K562 (cell line): ENCODE data around the gene TDO2. TPM values are rescaled to one million over a fixed set of nuclear protein-coding genes. Genes with fewer than 3 reads are reported as not detected.

Experiments used
- ATAC-seq: fragments of 200-7000 bp; cut with Tn5 transposase; 3 replicates; pipeline ENCODE4 v1.9.1; 2020; ENCODE audit warnings: moderate library complexity
- BruUV-seq: library from RNA; stranded (reverse); fragments of 400-500 nt; replicated peaks from 2 replicates; lab custom pipeline; 2021; lab: Mats Ljungman, UMichigan
- CTCF ChIA-PET: fragments of 300-600 bp; formaldehyde crosslinking; extraction: SDS; loops from one replicate; lab custom pipeline; 2021; ENCODE audit warnings: low intra/inter-chr PET ratio; lab: Yijun Ruan, JAX
- POLR2A ChIA-PET: fragments of 300-600, 350-650 bp; sonication (Branson Sonifier 250); formaldehyde crosslinking; extraction: SDS; loops from one replicate; lab custom pipeline; 2021; ENCODE audit warnings: antibody characterized with exemption, inconsistent platforms; lab: Yijun Ruan, JAX
- DNase-seq, 4 experiments: peaks; one replicate each; pipeline versions ENCODE4 v3.0.0 to v3.0.0-alpha.2; 2011 to 2018; ENCODE audit warnings: low spot score in 3 of 4, mixed read lengths in 3 of 4; ENCODE audit errors: extremely low read depth in 1 of 4
- FAIRE-seq: peaks from 2 replicates; lab custom pipeline; 2011; peaks lifted over from hg19 to GRCh38; lab: Jason Lieb, UNC
- H2AFZ ChIP-seq: 2 replicates; pipeline ENCODE4 v1.6.0; 2011; ENCODE audit warnings: low read depth, low read length, control low read depth, inconsistent platforms
- H3K27ac ChIP-seq: fragments of 200-600 bp; 3 replicates; pipeline ENCODE4 v1.8.0; 2011; ENCODE audit warnings: low read depth, mild to moderate bottlenecking, control low read depth, inconsistent platforms, low read length, moderate library complexity, mixed read lengths; ENCODE audit errors: extremely low read depth
- H3K27me3 ChIP-seq, 2 experiments: fragments of 300-600 bp in 1 of 2; 2 replicates in 1 of 2; 3 replicates in 1 of 2; pipeline versions ENCODE4 v1.6.0 to v1.8.0; 2011; ENCODE audit warnings: inconsistent platforms in 2 of 2, low read length in 2 of 2, mild to moderate bottlenecking in 1 of 2, mixed read lengths in 1 of 2, moderate library complexity in 1 of 2; ENCODE audit not compliant: control insufficient read depth in 2 of 2, insufficient read depth in 2 of 2
- H3K36me3 ChIP-seq: fragments of 300-600 bp; 3 replicates; pipeline ENCODE4 v1.8.0; 2011; ENCODE audit warnings: mild to moderate bottlenecking, low read length, inconsistent platforms; ENCODE audit not compliant: control insufficient read depth, insufficient read depth
- H3K4me1 ChIP-seq, 2 experiments: fragments of 200-600 bp in 1 of 2; replicated peaks in 1 of 2; 2 replicates in 1 of 2; 3 replicates in 1 of 2; pipeline versions ENCODE4 v1.5.1 to v1.8.0; 2011; ENCODE audit warnings: inconsistent platforms in 2 of 2, low read length in 2 of 2, mild to moderate bottlenecking in 1 of 2, mixed read lengths in 1 of 2, moderate library complexity in 1 of 2; ENCODE audit not compliant: control insufficient read depth in 2 of 2, insufficient read depth in 2 of 2
- H3K4me2 ChIP-seq: 2 replicates; pipeline ENCODE4 v1.6.1; 2011; ENCODE audit warnings: low read length, control low read depth, inconsistent platforms, mixed read lengths; ENCODE audit not compliant: insufficient read depth
- H3K4me3 ChIP-seq: fragments of 200-600 bp; sonication (generic), shearing (Covaris generic); 2 replicates; pipeline ENCODE4 v1.5.1; 2016; ENCODE audit warnings: control low read depth, inconsistent platforms
- H3K79me2 ChIP-seq: fragments of 200-600 bp; 3 replicates; pipeline ENCODE4 v1.8.0; 2011; ENCODE audit warnings: low read length, inconsistent platforms; ENCODE audit not compliant: control insufficient read depth, insufficient read depth
- H3K9ac ChIP-seq, 2 experiments: 2 replicates each; pipeline versions ENCODE4 v1.6.0 to v1.6.1; 2011; ENCODE audit warnings: low read depth in 2 of 2, low read length in 2 of 2, control low read depth in 1 of 2, inconsistent platforms in 1 of 2, mild to moderate bottlenecking in 1 of 2, mixed read lengths in 1 of 2; ENCODE audit not compliant: insufficient read depth in 1 of 2
- H3K9me1 ChIP-seq: one replicate; pipeline ENCODE4 v1.6.0; 2011; ENCODE audit warnings: inconsistent platforms, mild to moderate bottlenecking, low read length, moderate library complexity; ENCODE audit not compliant: control insufficient read depth, insufficient read depth
- H3K9me3 ChIP-seq: replicated peaks from 2 replicates; pipeline ENCODE4 v1.5.1; 2011; ENCODE audit warnings: low read depth, low read length, inconsistent platforms; ENCODE audit not compliant: control insufficient read depth, insufficient read depth
- H4K20me1 ChIP-seq: replicated peaks from 2 replicates; pipeline ENCODE4 v1.6.1; 2011; ENCODE audit warnings: low read length, inconsistent platforms, mixed read lengths; ENCODE audit not compliant: control insufficient read depth, insufficient read depth
- FOSL1 ChIP-seq: fragments of 200-800 bp; sonication (Bioruptor generic); conservative IDR thresholded peaks from 2 replicates; pipeline ENCODE4 v1.6.1; 2016; ENCODE audit warnings: missing genetic modification characterization, missing compliant biosample characterization
- MAFK ChIP-seq: IDR thresholded peaks from 2 replicates; pipeline ENCODE4 v1.6.1; 2011; ENCODE audit warnings: low read length, improper control_type of control experiment
- RAD21 ChIP-seq, 2 experiments: fragments of 250-450 bp in 1 of 2; fragments of 450-650 bp in 1 of 2; sonication (Bioruptor Pico) in 1 of 2; formaldehyde crosslinking in 1 of 2; IDR thresholded peaks in 1 of 2; conservative IDR thresholded peaks in 1 of 2; 2 replicates each; pipeline versions ENCODE4 v1.4.0 to v1.8.0; 2020 to 2022; ENCODE audit warnings: mild to moderate bottlenecking in 2 of 2, moderate library complexity in 1 of 2
- SNIP1 ChIP-seq: fragments of 450-650 bp; IDR thresholded peaks from 2 replicates; pipeline ENCODE4 v1.7.1; 2017; ENCODE audit warnings: low read depth, mild to moderate bottlenecking
- SOX6 ChIP-seq: fragments of 450-650 bp; IDR thresholded peaks from 2 replicates; pipeline ENCODE4 v1.6.1; 2014; ENCODE audit warnings: mild to moderate bottlenecking
- TFAM ChIP-seq: fragments of 250-450 bp; sonication (Bioruptor Pico); conservative IDR thresholded peaks from 2 replicates; pipeline ENCODE4 v1.5.0; 2021; ENCODE audit warnings: mild to moderate bottlenecking, moderate library complexity
- ZBTB12 ChIP-seq: fragments of 250-450 bp; sonication (Bioruptor Pico); IDR thresholded peaks from 2 replicates; pipeline ENCODE4 v1.4.0; 2020
- ZC3H11A ChIP-seq: IDR thresholded peaks from 2 replicates; pipeline ENCODE4 v1.6.1; 2012; ENCODE audit warnings: low read depth, low read length, improper control_type of control experiment
- ZC3H8 ChIP-seq: fragments of 450-650 bp; IDR thresholded peaks from 2 replicates; pipeline ENCODE4 v1.6.1; 2017
- ZNF583 ChIP-seq: fragments of 250-450 bp; sonication (Bioruptor Pico); IDR thresholded peaks from 2 replicates; pipeline ENCODE4 v1.4.0; 2020
- WGBS: fragments of 100-300 bp; shearing (Covaris generic); methylation state at CpG from one replicate; pipeline ENCODE4 v1.1.6; 2016; ENCODE audit warnings: low coverage, mixed read lengths; ENCODE audit not compliant: insufficient coverage; ENCODE audit errors: missing lambda C conversion rate; 5-methylcytosine and 5-hydroxymethylcytosine counted together
- in situ Hi-C: fragments of 300-500 bp; cut with MboI; formaldehyde crosslinking; loops from 4 replicates; pipeline ENCODE4 v1.15.0; 2018; ENCODE audit warnings: inconsistent platforms, mixed read lengths
- intact Hi-C: fragments of 100-400 bp; cut with micrococcal nuclease; formaldehyde crosslinking; loops from 2 replicates; pipeline ENCODE4 v1.14.2; 2022
- polyA plus RNA-seq, 8 experiments: library from polyadenylated mRNA; depleted of rRNA in 4 of 8; stranded (reverse) in 5 of 8; unstranded in 3 of 8; fragments of >200 nt; fragmentation: Nextera tagmentation in 2 of 8; fragmentation: Illumina TruSeq in 1 of 8; extraction: Ambion mirVana in 2 of 8; extraction: Trizol in 1 of 8; gene quantifications; 2 replicates each; pipeline versions ENCODE4 v1.2.1 to v1.2.3, GENCODE V29; 2011 to 2014; ENCODE audit warnings: inconsistent platforms in 1 of 8, missing spikeins in 1 of 8
- total RNA-seq, 7 experiments: library from RNA; depleted of rRNA in 6 of 7; stranded (reverse); fragments of >200 nt in 6 of 7; fragmentation: Illumina TruSeq in 2 of 7; extraction: Trizol in 2 of 7; gene quantifications; 2 replicates each; pipeline versions ENCODE4 v1.2.1 to v1.2.3, GENCODE V29; 2011 to 2021; ENCODE audit warnings: low replicate concordance in 1 of 7
- TF ChIP-seq, protein P1 (sequence below): IDR thresholded peaks from 2 replicates; pipeline ENCODE4 v1.6.1; 2014; ENCODE audit warnings: antibody characterized with exemption
- TF ChIP-seq, protein P2 (sequence below): fragments of 250-450 bp; sonication (Bioruptor Pico); IDR thresholded peaks from 2 replicates; pipeline ENCODE4 v1.4.0; 2020

TDO2 gene
- total and polyA plus RNA-seq, 9 of the 15 experiments (the other 6 are each of a cell fraction or from before 2014, with no cell fraction given) = 0.09 to 0.65 (median 0.22) TPM; not detected in 2

- peaks cover 0 to 7% of the 10 kb centered on the region in 2 experiments; a peak in 2 of 5 replicates for H3K4me1 ChIP-seq
- H2AFZ ChIP-seq = peak overlapping the region; percentile 94
- H3K36me3 ChIP-seq = no peaks in the 10 kb centered on the region
- H3K27me3 ChIP-seq = no peaks in the 10 kb centered on the region
- no peak for ATAC-seq
- no TSS peak for BruUV-seq
- 9% methylated on average over 11 of the region's 11 CpGs for WGBS
- no peaks in the 10 kb centered on the region for H4K20me1 ChIP-seq
- DNase-seq = no peak
- H3K4me2 ChIP-seq = peak overlapping the region; percentile 79; the same call in 1 of the 2 replicates
- no peaks in the 10 kb centered on the region for H3K79me2 ChIP-seq
- FAIRE-seq = no peak
- in situ Hi-C loops (no loop called here), intact Hi-C loops (loop anchor here (5.0 to 10.0 kb wide), 3 partner anchors 512 to 1399 kb away; partner anchors contain the start of gene PLRG1)
- ChIA-PET POLR2A (interaction anchor here (0.6 kb wide), 1 partner anchor 221 kb away, joined by 3 read pairs; no protein-coding TSS in a partner anchor), CTCF (no interaction called here)
- H3K9me1 ChIP-seq = no peaks in the 10 kb centered on the region
- H3K9ac ChIP-seq = no peak overlapping the region; a peak in 1 of 4 replicates
- no peaks in the 10 kb centered on the region for H3K9me3 ChIP-seq
- H3K27ac ChIP-seq = no peak overlapping the region
- H3K4me3 ChIP-seq = peak overlapping the region; percentile 51
- TF ChIP-seq SOX6 = no peak
- TF ChIP-seq TFAM (CRISPR knock-in tag) = no peak
- TF ChIP-seq FOSL1 (tag) = no peak
- TF ChIP-seq, protein P1, sequence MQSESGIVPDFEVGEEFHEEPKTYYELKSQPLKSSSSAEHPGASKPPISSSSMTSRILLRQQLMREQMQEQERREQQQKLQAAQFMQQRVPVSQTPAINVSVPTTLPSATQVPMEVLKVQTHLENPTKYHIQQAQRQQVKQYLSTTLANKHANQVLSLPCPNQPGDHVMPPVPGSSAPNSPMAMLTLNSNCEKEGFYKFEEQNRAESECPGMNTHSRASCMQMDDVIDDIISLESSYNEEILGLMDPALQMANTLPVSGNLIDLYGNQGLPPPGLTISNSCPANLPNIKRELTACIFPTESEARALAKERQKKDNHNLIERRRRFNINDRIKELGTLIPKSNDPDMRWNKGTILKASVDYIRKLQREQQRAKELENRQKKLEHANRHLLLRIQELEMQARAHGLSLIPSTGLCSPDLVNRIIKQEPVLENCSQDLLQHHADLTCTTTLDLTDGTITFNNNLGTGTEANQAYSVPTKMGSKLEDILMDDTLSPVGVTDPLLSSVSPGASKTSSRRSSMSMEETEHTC = no peak
- TF ChIP-seq SNIP1 = no peak
- no peak for TF ChIP-seq ZC3H8
- TF ChIP-seq RAD21 (CRISPR knock-in tag; conservative IDR thresholded peaks at IDR 0.05 in 1 of 2, IDR thresholded peaks at IDR 0.05 in 1 of 2) = no peak
- TF ChIP-seq ZBTB12 = no peak
- no peak for TF ChIP-seq MAFK
- no peak for TF ChIP-seq ZNF583 (CRISPR knock-in tag)
- TF ChIP-seq, protein P2, sequence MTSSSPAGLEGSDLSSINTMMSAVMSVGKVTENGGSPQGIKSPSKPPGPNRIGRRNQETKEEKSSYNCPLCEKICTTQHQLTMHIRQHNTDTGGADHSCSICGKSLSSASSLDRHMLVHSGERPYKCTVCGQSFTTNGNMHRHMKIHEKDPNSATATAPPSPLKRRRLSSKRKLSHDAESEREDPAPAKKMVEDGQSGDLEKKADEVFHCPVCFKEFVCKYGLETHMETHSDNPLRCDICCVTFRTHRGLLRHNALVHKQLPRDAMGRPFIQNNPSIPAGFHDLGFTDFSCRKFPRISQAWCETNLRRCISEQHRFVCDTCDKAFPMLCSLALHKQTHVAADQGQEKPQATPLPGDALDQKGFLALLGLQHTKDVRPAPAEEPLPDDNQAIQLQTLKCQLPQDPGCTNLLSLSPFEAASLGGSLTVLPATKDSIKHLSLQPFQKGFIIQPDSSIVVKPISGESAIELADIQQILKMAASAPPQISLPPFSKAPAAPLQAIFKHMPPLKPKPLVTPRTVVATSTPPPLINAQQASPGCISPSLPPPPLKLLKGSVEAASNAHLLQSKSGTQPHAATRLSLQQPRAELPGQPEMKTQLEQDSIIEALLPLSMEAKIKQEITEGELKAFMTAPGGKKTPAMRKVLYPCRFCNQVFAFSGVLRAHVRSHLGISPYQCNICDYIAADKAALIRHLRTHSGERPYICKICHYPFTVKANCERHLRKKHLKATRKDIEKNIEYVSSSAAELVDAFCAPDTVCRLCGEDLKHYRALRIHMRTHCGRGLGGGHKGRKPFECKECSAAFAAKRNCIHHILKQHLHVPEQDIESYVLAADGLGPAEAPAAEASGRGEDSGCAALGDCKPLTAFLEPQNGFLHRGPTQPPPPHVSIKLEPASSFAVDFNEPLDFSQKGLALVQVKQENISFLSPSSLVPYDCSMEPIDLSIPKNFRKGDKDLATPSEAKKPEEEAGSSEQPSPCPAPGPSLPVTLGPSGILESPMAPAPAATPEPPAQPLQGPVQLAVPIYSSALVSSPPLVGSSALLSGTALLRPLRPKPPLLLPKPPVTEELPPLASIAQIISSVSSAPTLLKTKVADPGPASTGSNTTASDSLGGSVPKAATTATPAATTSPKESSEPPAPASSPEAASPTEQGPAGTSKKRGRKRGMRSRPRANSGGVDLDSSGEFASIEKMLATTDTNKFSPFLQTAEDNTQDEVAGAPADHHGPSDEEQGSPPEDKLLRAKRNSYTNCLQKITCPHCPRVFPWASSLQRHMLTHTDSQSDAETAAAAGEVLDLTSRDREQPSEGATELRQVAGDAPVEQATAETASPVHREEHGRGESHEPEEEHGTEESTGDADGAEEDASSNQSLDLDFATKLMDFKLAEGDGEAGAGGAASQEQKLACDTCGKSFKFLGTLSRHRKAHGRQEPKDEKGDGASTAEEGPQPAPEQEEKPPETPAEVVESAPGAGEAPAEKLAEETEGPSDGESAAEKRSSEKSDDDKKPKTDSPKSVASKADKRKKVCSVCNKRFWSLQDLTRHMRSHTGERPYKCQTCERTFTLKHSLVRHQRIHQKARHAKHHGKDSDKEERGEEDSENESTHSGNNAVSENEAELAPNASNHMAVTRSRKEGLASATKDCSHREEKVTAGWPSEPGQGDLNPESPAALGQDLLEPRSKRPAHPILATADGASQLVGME (CRISPR knock-in tag) = no peak
- no peak for TF ChIP-seq ZC3H11A
Measured at GRCh38 chr4:155954118-155954685, 50.7 kb downstream of the TDO2 start.
